Suppressor macrophage (primary cell): Measurements from ENCODE around the gene KLHL21.

Experiments
- DNase-seq, 4 experiments: peaks; one replicate each; pipeline ENCODE4 v3.0.0-alpha.2; 2020 to 2022

KLHL21 gene

GRCh38 chr1:6599141-6599975, 3.3 kb downstream of the KLHL21 start:
- DNase-seq = peak; percentile 61 to 80 (median 76)

DNA sequence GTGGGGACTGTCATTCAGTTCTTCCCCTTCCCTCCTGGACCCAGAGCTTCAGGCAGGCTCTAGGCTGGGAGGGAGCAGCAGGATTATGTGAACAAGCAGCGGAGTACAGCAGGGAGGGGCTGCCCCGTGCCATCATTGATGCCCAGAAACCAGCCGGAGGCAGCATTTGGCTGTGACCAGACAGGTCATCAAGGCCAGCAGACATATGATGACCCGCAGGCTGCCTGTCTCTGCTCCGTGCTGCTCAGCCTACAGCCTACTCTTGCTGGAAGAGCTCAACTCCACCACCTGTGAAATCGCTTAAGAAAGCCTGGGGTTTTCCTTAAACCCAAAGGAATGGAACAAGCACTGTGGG, 4.9 kb downstream of the KLHL21 start:
- no peak for DNase-seq

GRCh38 chr1:6596886-6597776, 5.5 kb downstream of the KLHL21 start:
- DNase-seq = no peak

DNA sequence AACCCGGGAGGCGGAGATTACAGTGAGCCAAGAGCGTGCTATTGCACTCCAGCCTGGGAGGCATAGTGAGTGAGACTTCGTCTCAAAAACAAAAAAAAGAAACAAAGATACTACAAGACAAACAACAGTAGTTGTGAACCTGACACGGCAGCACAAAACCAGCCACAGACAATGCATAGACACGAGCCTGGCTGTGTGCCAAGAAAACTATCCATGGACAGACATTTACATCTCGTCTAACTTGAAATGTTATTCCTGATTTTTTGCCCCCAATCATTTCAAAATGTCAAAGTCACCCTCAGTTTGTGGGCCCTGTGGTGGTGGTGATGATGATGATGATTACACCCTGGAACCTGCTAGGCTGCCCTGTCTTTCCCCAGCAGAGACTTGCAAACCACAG, 6.3 kb downstream of the KLHL21 start:
- DNase-seq = no peak

- no peak for DNase-seq
These were observed 7.5 kb downstream of the KLHL21 start for GRCh38 chr1:6594977-6595740.

GRCh38 chr1:6593810-6594209, 8.9 kb downstream of the KLHL21 start:
- DNase-seq = no peak

GRCh38 chr1:6592865-6593593, 9.6 kb downstream of the KLHL21 start:
- no peak for DNase-seq

- no peak for DNase-seq
These were observed 10.2 kb downstream of the KLHL21 start for GRCh38 chr1:6592441-6592840.

DNA sequence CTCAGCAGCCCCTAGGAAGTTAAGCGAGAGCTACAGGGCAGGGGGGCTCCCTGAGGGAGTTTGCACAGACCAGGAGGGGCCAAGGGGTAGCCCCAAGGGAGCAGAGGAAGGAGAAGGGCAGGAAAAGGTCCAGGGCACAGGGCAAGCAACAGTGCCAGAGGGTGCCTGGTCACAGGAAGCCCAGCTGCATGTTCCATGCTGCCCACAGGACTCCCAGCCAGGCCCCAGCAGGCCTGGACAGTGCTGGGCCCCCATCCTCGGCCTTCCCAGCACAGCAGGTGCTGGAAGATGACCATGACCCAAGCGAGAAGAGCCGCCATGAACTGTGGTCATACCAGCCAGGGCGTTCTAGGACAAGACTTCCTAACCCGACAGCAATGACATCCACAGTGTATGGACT, 11.0 kb downstream of the KLHL21 start:
- DNase-seq = no peak

DNA sequence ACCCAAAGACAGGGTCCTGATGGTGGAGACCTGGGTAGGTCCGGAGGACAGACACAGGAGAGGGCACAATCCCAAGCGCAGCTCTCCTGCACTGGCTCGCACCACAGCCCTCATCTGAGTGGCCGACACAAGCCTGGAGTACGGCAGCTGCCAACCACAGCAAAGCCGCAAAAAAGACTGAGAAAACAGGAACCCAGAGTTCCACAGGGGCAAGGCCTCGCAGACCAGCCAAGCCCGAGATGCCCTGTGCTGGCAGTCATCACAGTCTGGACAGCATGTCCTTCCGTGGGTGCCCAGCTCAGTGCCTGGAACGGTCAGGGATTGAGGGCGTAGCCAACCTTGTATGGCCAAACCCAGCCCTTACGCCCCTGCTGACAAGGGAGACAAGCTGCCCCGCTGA, 11.4 kb downstream of the KLHL21 start:
- peak; percentile 63 to 81 (median 75) for DNase-seq

DNA sequence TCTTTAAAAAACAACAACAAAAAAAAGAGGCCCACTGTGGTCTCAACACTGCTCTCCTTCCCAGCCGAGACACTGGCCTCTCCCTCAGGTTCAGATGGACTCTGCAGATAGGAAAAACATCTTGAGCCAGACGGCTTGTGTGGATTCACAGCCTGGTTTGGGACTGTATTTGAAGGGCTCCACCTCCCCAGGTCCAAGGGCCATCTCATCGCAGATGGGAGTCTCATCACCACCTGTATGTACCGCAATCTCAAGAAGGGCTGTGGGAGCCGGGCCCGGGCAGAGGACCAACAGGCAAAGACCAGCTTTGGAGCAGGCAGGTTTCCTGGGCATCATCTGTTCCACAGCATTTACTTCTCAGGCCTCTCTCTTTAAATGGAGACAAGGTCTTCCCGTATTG, 12.6 kb downstream of the KLHL21 start:
- DNase-seq = no peak

- peak; percentile 77 to 91 (median 90) for DNase-seq
These were observed 13.7 kb downstream of the KLHL21 start for GRCh38 chr1:6588893-6589520.

DNA sequence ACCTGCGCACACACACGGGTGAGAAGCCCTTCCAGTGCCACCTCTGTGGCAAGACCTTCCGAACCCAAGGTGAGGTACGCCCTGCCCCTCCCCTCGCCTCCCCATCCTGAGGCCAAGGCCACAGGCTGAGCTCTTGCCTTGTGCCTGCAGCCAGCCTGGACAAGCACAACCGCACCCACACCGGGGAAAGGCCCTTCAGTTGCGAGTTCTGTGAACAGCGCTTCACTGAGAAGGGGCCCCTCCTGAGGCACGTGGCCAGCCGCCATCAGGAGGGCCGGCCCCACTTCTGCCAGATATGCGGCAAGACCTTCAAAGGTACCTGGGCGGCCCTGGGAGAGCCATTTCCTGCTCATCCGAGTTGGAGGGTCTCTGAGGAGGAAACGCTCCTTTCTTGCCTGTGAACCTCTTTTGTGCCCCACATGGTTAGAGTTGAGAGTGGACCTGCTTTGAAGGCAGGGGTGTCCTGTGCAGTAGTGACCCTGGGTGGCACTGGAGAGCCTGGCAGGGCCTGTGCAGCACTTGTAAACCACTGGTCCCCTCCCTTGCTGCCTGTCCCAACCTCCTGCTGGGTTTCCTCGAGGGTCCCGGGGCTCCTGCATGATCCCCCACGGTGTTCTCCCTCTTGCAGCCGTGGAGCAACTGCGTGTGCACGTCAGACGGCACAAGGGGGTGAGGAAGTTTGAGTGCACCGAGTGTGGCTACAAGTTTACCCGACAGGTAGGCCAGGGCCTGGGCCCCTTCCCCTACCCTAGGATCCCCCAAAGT, 14.4 kb downstream of the KLHL21 start:
- no peak for DNase-seq

GRCh38 chr1:6587261-6588005, 15.2 kb downstream of the KLHL21 start:
- no peak for DNase-seq

DNA sequence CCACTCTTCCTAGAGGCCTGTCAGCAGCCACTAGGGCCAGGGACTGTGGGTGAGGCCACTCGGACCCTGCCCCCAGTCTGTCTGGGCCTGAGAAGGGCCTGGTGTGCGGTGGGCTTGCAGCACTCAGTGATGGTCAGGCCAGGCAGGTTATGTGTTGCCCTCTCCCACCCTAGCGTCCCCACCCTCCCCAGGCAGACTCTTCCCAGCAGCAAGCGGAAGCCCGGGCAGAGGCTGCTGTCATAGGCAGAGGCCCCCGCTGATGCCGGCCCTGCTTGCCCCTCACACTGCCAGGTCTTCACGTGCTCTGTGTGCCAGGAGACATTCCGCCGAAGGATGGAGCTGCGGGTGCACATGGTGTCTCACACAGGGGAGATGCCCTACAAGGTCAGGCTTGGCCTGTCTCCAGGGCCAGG, 16.3 kb downstream of the KLHL21 start:
- DNase-seq = no peak

DNA sequence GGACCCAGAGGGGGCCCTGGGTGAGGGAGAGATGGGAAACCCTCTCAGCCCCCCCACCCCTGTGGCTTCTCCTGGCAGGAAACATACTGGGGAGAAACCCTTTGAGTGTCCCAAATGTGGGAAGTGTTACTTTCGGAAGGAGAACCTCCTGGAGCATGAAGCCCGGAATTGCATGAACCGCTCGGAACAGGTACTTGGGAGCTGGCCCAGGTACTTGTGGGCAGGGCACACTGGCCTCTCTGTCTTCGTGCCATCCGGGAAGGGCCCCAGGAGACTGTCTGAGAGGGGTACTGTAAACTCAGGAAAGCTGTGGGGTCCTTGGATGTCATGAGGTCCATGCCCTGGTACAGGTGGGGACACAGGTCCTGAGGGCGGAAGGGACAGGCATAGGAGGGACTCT, 16.8 kb downstream of the KLHL21 start:
- no peak for DNase-seq

GRCh38 chr1:6585081-6585722, 17.5 kb downstream of the KLHL21 start:
- DNase-seq = no peak

DNA sequence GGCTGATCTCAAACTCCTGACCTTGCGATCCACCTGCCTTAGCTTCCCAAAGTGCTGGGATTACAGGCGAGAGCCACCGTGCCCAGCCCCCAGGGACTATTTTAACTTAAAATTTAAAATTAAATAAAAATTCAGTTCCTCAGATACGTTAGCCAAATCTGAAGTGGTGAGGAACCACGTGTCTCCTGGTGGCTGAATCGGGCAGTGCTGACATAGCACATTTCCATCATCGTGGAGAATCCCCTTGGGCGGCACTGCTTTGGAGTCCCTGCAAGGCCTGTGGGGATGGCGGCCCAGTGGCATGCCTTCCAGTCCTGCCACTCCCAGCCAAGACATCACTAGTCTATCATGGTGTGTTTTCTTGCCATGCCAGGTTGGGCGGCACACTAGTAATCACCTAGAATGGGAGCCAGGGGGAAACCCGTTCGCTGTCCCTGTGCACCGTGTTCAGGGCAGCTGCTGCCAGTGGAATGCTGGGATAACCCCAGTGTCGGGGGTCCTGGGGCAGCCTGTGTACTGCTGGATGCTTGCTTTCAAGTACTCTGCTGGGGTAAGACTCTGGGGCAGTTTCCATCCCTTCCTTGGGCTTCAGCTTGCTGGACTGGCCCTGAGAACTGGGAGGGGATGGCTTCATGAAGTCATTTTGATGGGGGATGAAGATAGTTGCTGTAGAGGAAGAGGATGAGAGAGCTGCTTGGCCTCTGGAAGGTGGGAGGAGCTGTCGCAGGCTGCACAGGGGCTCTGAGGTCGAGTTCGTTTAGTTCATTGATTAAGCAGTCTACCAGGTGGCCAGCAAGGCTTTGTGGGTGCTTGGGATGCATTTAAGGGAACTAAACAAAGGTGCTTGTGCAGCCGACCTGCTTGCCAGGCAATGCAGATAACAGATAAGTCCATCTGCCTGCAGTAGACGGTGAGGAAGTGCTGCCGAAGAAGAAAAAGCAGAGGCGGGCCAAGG, 18.3 kb downstream of the KLHL21 start:
- peak in 1 of 4 experiments; percentile 24 for DNase-seq

DNA sequence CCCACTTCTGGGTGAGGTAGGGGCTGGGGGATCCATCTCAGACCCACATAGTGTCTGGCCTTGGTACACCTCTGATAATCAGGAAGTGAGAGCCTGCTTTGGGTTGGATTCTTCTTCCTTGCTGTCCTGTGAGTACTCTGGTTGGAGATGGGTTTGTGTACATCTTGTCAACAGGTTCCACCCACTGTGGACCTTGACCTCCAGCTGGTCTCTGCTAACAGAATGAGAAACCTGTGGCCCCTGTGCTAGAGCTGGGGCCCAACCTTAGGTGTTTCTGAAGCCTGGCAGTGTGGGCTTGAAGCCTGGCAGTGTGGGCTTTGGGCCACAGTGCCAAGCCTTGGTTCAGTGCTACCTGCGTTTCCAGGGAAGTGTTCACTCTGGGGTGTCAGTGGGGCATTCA, 20.3 kb downstream of the KLHL21 start:
- no peak for DNase-seq
